Endometrial microvascular endothelial cells (primary cell): ENCODE data around the gene IGFBP2. TPM values are rescaled to one million over a fixed set of nuclear protein-coding genes. Genes with fewer than 3 reads are reported as not detected.

ENCODE experiments used
- in situ Hi-C: cut with HindIII; loops from 2 replicates; pipeline ENCODE4 v1.10.0; 2017; ENCODE audit warnings: low sequenced_read_pairs, low pct_unique_long_range_greater_than_20kb; ENCODE audit errors: inconsistent ontology term
- total RNA-seq: library from RNA; depleted of rRNA; stranded (reverse); fragments of >200 nt; gene quantifications from one replicate; pipeline ENCODE4 v1.2.3, GENCODE V29; 2015; ENCODE audit errors: inconsistent ontology term

IGFBP2 gene
- total RNA-seq, 1 donor from 2014 or later = 97.8 TPM

- in situ Hi-C loops = no loop called here
Measured at GRCh38 chr2:216607277-216607560, 26.0 kb upstream of the IGFBP2 start.

GRCh38 chr2:216608525-216608924 lies 24.7 kb upstream of the IGFBP2 start:
- in situ Hi-C loops = no loop called here

DNA sequence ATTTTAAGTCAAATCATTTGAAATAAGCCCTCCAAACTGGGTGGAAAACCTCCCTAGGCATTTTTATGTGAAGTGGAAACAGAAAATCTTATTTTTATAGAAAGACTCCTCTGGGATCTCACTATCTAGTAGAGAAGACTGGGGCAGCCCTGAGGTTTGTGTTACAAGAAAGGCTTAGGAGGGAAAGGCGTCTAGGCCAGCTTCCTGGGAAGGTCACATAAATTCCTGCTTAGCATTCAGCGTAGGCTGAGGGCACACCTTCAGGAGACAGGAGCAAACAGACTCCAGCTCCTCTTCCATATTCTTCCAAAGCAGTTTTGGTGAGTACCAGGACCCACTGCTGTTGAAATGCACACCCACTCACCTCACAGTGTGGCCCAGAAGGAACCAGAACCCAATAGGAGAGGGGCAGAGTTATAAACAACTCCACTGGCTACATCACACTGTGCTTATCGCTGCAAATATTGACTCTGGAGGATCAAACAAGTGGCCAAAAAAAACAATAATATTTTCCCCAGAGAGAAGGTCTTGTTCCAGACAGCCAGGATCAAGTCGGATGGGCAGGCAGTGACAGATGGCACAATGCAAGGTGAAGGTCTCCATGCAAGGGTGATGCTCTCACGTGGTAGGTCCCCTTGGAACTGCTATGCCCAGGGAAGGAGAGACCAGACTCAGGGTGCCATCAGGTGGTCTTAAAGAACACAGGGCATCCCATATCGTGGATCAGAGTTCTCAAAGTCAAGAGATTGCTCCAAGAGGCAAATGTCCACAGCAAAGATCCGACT lies 17.7 kb upstream of the IGFBP2 start:
- in situ Hi-C loops = no loop called here

GRCh38 chr2:216616083-216616678 lies 17.0 kb upstream of the IGFBP2 start:
- in situ Hi-C loops = no loop called here

DNA sequence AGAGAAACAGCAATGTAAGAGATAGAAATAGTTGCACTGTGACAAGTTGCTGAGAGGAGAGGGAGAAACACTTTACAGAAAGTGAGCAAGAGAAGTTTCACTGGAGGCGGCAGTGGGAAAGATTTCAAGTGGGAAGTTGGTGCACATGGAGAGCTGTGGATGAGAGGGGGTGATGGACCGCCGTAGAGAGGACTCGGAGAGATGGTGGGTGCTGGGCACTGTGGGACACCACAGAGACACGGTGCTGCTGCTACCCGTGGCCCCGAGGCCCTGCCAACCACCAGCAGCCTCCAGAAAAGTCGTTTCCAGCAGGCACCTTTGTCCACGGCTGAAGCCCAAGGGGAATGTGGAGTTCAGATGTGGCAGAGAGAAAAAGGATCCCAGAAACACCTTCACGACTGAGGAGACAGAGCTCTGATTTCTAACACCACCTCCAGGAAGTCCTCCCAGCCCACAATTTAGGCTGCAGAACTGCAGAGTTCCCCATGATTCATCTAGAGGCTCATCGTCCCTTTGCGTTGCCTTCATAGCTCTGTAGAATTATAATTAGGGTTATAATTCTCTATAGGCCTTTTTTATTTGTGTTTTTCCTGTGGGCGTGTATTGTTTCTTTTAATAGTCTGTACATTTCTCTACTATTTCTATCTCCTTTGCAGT lies 15.9 kb upstream of the IGFBP2 start:
- in situ Hi-C loops = no loop called here

GRCh38 chr2:216618785-216619184 lies 14.4 kb upstream of the IGFBP2 start:
- in situ Hi-C loops = no loop called here

DNA sequence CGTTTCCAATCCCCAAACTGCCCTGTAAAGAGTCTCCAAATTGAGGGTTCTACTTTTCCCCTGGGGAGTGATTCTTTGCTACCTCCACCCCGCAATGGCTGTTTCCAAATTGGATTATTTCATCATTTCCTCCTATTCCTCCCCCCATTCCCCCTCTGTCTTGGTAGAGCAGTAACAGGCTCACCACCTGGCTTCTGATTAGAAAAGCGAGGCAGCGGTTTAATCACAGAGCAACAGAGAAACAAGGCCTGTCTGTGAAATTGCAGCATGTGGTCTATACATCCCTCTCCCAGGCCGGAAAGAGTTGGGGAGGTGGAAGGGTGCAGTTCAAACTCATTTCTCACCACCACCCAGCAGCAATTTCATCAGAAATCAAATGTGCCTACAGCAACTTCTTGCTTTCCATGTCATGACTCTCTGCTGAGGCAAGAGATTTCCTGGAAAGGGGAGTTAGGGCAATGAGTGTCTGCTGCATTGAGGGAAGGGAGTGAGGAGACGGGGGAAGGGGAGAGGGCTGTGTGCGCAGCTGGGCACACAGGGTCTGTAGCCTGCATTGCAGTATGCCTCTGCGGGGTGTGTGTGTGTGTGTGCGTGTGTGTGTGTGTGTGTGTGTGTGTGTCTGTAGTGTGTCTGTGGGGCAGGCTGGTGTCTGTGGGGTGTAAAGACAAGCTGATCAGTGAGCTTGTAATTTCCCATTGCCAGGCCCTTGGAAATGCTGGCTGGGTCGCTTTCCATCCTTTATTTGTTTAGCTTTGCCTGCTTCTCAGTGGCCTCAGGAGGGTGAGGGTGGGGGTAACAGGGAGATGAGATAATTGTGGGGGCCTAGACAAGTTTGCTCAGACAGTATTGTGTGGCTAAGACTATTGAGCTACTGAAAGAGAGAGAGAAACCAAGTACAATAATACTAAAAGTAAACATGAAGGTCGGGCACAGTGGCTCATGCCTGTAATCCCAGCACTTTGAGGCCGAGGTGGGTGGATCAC lies 13.5 kb upstream of the IGFBP2 start:
- in situ Hi-C loops = no loop called here

DNA sequence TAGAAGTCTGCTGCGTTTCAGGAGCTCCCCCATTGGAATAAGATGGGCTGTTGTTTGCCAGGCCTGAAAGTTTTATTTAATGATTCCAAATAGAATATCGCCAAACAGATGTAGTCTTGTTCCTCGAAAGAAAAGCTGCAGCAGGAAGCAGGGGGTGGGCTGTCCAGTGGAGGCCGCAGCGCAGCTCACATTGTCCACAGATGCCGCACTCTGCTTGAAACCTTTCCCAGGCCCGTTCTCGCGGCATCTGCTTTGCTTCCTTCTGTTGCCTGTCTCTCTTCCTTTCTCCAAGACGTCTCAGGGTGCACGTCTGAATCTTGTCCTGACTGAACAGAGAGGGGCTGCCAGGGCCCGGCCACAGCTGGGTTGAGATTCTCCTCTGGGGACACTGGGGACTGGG lies 12.4 kb upstream of the IGFBP2 start:
- in situ Hi-C loops = no loop called here

DNA sequence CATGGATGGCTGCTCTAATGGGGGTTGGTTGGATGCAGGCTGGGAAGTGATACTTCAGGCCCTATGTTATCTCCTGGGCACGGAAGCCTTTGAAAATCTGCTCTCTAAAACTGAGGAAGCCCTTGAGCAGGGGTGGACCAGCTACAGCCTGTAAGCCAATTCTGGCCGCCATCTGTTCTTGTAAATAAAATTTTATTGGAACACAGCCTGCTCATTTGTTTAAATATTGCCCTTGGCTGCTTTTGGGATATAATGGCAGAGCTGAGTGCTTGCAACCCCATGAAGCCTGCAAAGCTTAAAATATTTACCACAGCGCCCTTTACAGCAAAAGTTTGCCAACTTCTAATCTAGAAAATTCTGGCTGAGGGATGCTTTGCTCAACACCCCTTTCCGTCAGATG lies 11.9 kb upstream of the IGFBP2 start:
- in situ Hi-C loops = no loop called here

DNA sequence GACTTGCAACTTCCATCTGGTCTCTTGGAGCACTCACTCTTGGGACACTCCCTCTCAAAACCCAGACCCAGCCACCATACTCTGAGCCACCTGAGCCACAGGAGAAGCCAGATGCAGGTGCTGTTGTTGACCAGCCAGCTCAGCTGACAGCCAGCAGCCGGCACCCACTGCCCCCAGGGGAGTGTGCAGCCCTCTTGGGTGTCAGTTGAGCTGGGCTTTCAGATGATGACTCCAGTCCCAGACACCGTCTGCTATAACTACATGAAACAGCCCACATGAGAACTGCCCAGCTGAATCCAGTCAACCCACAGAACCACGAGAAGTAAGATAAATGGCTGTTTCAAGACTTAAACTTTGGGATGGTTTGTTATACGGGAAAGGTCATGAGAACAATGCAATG lies 10.7 kb upstream of the IGFBP2 start:
- in situ Hi-C loops = no loop called here

- in situ Hi-C loops = no loop called here
Measured at GRCh38 chr2:216624251-216624650, 9.0 kb upstream of the IGFBP2 start.

- in situ Hi-C loops = no loop called here
Measured at GRCh38 chr2:216626168-216626874, 6.9 kb upstream of the IGFBP2 start.

DNA sequence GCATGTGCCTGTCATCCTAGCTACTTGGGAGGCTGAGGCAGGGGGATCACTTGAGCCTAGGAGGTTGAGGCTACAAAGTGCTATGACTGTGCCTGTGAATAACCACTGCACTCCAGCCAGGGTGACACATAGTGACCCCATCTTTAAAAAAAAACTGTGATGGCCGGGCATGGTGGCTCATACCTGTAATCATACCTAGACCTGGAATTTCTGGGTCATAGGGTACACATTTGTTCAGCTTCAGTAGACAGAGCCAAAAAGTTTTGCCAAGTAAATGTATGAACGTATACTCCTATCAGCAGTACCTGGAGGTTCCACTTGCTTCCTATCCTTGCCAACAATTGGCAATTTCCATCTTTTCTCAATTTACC lies 6.4 kb upstream of the IGFBP2 start:
- in situ Hi-C loops = no loop called here

- in situ Hi-C loops = no loop called here
Measured at GRCh38 chr2:216629784-216630183, 3.4 kb upstream of the IGFBP2 start.

DNA sequence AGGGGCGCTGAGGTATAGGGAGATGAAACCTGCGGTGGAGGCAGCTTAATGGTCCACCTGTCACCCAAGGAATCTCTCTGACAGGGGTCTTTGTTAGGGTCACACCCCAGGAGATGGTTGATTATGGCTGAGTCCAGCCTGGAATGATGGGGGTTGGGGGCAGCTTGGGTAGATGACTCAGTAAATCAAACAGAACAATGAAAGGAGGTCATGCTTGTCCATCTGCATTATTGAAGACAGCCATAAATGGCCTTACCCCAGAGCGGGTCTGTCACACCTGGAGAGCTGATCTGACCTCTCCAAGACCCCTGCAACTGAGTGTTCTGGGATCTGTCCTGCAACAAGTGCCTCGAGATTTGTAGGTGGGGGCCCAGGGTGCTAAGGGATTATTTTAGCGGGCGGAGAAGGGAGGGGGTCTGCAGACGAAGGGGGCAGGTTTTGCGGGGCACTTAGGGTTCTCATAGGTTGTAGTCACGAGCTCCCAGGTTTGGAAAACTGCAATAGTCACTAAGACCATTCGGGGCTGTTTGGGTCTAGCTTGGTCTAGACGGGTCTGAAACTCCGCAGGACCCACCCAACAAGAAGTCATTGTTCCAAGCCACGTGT lies 771 bp upstream of the IGFBP2 start:
- in situ Hi-C loops = no loop called here

GRCh38 chr2:216633616-216634369 lies 573 bp downstream of the IGFBP2 start:
- in situ Hi-C loops = no loop called here

GRCh38 chr2:216634370-216635148 lies 1.3 kb downstream of the IGFBP2 start:
- in situ Hi-C loops = no loop called here
